SK-N-SH (cell line): ENCODE data around the gene SLC25A10.

ENCODE experiments used
- CHD2 ChIP-seq: fragments of 150-350 bp; IDR thresholded peaks from 2 replicates; pipeline ENCODE4 v1.6.1; 2018; ENCODE audit warnings: low read length; ENCODE audit not compliant: partially characterized antibody
- CTCF ChIP-seq: fragments of 200-600 bp; sonication (generic); IDR thresholded peaks from 2 replicates; pipeline ENCODE4 v1.6.1; 2017; ENCODE audit warnings: antibody characterized with exemption, mild to moderate bottlenecking, moderate library complexity
- EZH2phosphoT487 ChIP-seq: fragments of 200-600 bp; sonication (generic); IDR thresholded peaks from 2 replicates; pipeline ENCODE4 v1.6.1; 2017; ENCODE audit warnings: low read depth, mixed run types, mild to moderate bottlenecking, antibody characterized with exemption, moderate library complexity, borderline replicate concordance
- GABPA ChIP-seq: IDR thresholded peaks from 2 replicates; pipeline ENCODE4 v1.4.0; 2012; ENCODE audit warnings: low read depth, mild to moderate bottlenecking
- REST ChIP-seq: IDR thresholded peaks from 2 replicates; pipeline ENCODE4 v1.6.1; 2012; ENCODE audit warnings: mild to moderate bottlenecking, low read depth, low read length, moderate library complexity
- RFX5 ChIP-seq: IDR thresholded peaks from 2 replicates; pipeline ENCODE4 v1.6.1; 2012; ENCODE audit warnings: mild to moderate bottlenecking, improper control_type of control experiment, low read length
- TAF1 ChIP-seq: IDR thresholded peaks from 2 replicates; pipeline ENCODE4 v1.6.1; 2012; ENCODE audit warnings: low read depth, mild to moderate bottlenecking, low read length, moderate library complexity, borderline replicate concordance
- TEAD4 ChIP-seq: IDR thresholded peaks from 2 replicates; pipeline ENCODE4 v1.4.0; 2012; ENCODE audit warnings: mild to moderate bottlenecking, borderline replicate concordance; ENCODE audit not compliant: insufficient read depth
- USF2 ChIP-seq: fragments of 150-350 bp; IDR thresholded peaks from 2 replicates; pipeline ENCODE4 v1.6.1; 2017; ENCODE audit warnings: antibody characterized with exemption, low read length, low read depth, borderline replicate concordance

DNA sequence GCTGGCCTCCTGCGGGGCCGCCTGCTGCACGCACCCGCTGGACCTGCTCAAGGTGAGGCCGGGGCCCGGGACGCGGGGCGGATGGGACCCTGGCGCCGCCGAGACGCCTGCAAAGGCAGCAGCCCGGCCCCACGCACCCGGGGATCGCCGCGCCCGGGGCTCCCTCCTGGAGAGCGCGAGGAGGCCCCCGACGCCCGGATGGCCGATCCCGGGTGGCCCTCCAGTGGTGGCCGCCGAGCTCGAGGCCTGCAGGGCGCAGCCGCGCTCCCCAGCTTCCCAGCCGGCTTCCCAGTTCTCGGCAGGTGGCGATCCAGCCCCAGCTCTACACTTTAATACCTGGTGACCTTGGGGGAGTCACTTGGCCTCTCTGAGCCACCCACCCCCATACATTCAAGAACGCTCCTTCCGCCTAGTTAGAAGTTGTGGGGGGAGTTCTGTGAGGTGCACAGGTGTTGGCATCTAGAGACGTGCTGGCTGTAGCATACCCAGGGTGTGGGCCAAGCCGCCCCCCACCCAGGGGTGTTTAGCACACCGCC lies 452 bp downstream of the SLC25A10 start:
- TF ChIP-seq USF2 (no peak), CTCF (peak; percentile 29), EZH2phosphoT487 (no peak), TAF1 (no peak), GABPA (no peak), RFX5 (no peak), TEAD4 (no peak), CHD2 (no peak), REST (no peak)
